Measurements from ENCODE around the gene SMKR1. TPM values are rescaled to one million over a fixed set of nuclear protein-coding genes. Genes with fewer than 3 reads are reported as not detected.

SMKR1 gene
- total and polyA plus RNA-seq, 8 donors, result 0.70 to 0.76 TPM; not detected in 6

GRCh38 chr7:129499999-129500398 lies 2.3 kb upstream of the SMKR1 start:
- no peaks in the 10 kb centered on the region for H3K9me3 ChIP-seq
- H3K27me3 ChIP-seq, result peaks cover 0 to 17% (median 0%) of the 10 kb centered on the region in 3 donors
- H3K4me1 ChIP-seq, result peaks cover 13 to 18% (median 14%) of the 10 kb centered on the region in 4 donors
- 75 to 91% (median 79%) methylated on average over 6 of the region's 6 CpGs for WGBS, 5 donors
- no peaks in the 10 kb centered on the region for H3K36me3 ChIP-seq
- TF ChIP-seq POLR2A (IDR thresholded peaks at IDR 0.05) (no peak), EP300 (IDR thresholded peaks at IDR 0.05) (no peak), CTCF (IDR thresholded peaks at IDR 0.05) (no peak), POLR2AphosphoS5 (IDR thresholded peaks at IDR 0.05) (no peak)
- DNase-seq, result no peak
- H3K4me3 ChIP-seq, result no peak overlapping the region
- intact Hi-C loops (cut with DNase I; ENCODE audit: low total_unique reads), result no loop called here
- H3K27ac ChIP-seq, result no peak overlapping the region

GRCh38 chr7:129502708-129503685 lies 666 bp downstream of the SMKR1 start:
- peak in 1 of 2 donors; percentile 25 for DNase-seq
- H3K4me3 ChIP-seq, result peak overlapping the region; percentile 57 to 72 (median 62)
- intact Hi-C loops (cut with DNase I; ENCODE audit: low total_unique reads), result no loop called here

GRCh38 chr7:129503725-129504124 lies 1.4 kb downstream of the SMKR1 start:
- DNase-seq, result peak in 1 of 2 donors; percentile 17
- Histone ChIP-seq H3K4me1 (peaks cover 13 to 18% (median 14%) of the 10 kb centered on the region in 4 donors), H3K4me3 (no peak overlapping the region), H3K27ac (no peak overlapping the region), H3K36me3 (no peaks in the 10 kb centered on the region), H3K9me3 (no peaks in the 10 kb centered on the region), H3K27me3 (peaks cover 0 to 17% (median 0%) of the 10 kb centered on the region in 3 donors)
- intact Hi-C loops (cut with DNase I; ENCODE audit: low total_unique reads), result no loop called here
- WGBS, 5 donors, result 91 to 98% (median 95%) methylated on average over 6 to 8 of the region's 8 CpGs
- TF ChIP-seq EP300 (IDR thresholded peaks at IDR 0.05), result no peak
- no peak for TF ChIP-seq POLR2A (IDR thresholded peaks at IDR 0.05)
- TF ChIP-seq POLR2AphosphoS5 (IDR thresholded peaks at IDR 0.05), result no peak
- no peak for TF ChIP-seq CTCF (IDR thresholded peaks at IDR 0.05)

More at GRCh38 chr7:129502708-129503685, 666 bp downstream of the SMKR1 start:
- Histone ChIP-seq H3K4me1 (peaks cover 13 to 18% (median 14%) of the 10 kb centered on the region in 4 donors), H3K27ac (peak overlapping the region in 2 of 5 donors; percentile 2 to 22), H3K9me3 (no peaks in the 10 kb centered on the region), H3K27me3 (peaks cover 0 to 17% (median 0%) of the 10 kb centered on the region in 3 donors), H3K36me3 (no peaks in the 10 kb centered on the region)
- 13 to 34% (median 14%) methylated on average over 23 to 57 of the region's 58 CpGs for WGBS, 5 donors
- no peak for TF ChIP-seq EP300 (IDR thresholded peaks at IDR 0.05)
- TF ChIP-seq POLR2AphosphoS5 (IDR thresholded peaks at IDR 0.05), result no peak
- TF ChIP-seq CTCF (IDR thresholded peaks at IDR 0.05), result no peak
- TF ChIP-seq POLR2A (IDR thresholded peaks at IDR 0.05), result no peak

- 68 to 77% (median 74%) methylated on average over 8 of the region's 8 CpGs for WGBS, 5 donors
- H3K4me1 ChIP-seq, result no peaks in the 10 kb centered on the region
- no peak overlapping the region for H3K4me3 ChIP-seq
- intact Hi-C loops (cut with DNase I; ENCODE audit: low total_unique reads), result no loop called here
- no peaks in the 10 kb centered on the region for H3K9me3 ChIP-seq
- no peaks in the 10 kb centered on the region for H3K36me3 ChIP-seq
- no peak overlapping the region for H3K27ac ChIP-seq
- DNase-seq, result no peak
- no peak for TF ChIP-seq CTCF (IDR thresholded peaks at IDR 0.05)
- no peak for TF ChIP-seq EP300 (IDR thresholded peaks at IDR 0.05)
- no peak for TF ChIP-seq POLR2A (IDR thresholded peaks at IDR 0.05)
- no peak for TF ChIP-seq POLR2AphosphoS5 (IDR thresholded peaks at IDR 0.05)
- peaks cover 0 to 3% (median 0%) of the 10 kb centered on the region in 3 donors for H3K27me3 ChIP-seq
These were observed 9.9 kb downstream of the SMKR1 start for GRCh38 chr7:129512192-129512591.
